ENCODE measurements around the gene TBC1D4.

The TBC1D4 gene

GRCh38 chr13:75485286-75486062 is 3.5 kb upstream of the TBC1D4 start:
- no peak for DNase-seq

GRCh38 chr13:75482820-75483079 is 781 bp upstream of the TBC1D4 start:
- DNase-seq: no peak

DNA sequence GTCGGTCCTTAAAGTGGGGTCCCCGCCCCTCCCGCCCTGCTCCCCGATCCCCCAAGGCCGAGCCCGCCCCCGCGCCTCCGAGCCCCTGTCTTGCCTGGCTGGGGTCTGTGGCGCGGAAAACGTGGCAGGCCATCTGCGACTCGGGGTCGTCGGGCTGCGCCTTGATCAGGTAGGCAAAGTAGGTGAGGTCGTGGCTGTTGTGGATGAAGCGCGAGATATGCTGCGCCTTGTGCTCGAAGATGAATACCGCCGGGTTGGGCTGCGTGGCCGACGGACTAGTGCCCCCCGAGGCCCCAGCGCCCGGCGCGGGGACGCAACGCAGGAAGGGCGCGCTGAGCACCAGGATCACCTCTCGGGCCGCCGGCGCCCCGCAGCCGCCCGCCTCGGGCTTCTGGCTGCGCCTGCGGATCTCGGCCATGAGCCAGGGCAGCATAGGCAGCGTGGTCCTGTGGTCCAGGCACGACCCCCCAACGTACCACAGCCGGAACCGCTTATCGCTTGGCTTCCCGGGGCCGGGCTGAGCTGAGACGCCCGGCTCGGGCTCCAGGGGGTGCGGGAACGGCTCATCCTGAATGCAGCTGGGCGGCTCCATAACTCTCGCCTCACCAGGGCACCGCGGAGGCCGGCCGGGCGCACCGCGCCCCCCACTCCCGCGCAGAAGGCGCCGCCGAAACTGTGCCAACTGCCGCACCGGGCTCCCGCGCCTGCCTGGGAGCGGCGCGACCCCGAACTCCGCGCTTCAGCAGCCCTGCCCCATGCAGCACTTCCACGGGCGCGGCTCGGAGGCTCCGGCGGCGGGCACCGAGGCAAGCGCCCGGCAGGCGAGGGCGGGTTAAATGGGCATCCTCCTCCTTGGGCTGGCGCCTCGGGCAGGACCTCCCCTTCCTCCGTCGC is 546 bp downstream of the TBC1D4 start:
- DNase-seq: peak; percentile 47

DNA sequence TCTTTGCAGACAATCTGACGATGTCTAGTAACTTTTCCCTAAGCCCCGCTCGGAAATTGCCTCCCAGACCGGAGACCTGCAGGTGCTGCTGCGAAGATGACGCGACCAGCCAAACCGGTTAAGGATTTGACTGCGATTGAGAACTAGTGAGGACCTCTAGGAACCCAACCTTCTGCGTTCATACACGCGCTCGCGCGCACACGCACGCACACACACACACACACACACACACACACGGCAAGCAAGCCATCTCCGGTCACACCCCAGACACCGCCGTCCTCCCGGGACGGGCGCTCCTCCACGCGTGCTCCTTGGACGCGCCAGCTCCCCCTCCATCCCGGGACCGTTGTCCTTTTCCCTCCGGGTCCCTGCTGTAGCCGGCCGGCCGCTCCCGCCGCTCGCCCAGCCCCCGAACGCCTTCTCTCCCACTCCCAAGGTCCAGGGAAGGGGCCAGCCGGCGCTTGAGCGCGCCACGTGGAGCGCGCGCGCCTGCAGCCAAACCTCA is 1.2 kb downstream of the TBC1D4 start:
- peak; percentile 47 for DNase-seq

- no peak for DNase-seq
Measured at GRCh38 chr13:75479102-75479740, 2.7 kb downstream of the TBC1D4 start.

GRCh38 chr13:75478659-75479058 is 3.3 kb downstream of the TBC1D4 start:
- no peak for DNase-seq

GRCh38 chr13:75474956-75475355 is 7.0 kb downstream of the TBC1D4 start:
- no peak for DNase-seq

DNA sequence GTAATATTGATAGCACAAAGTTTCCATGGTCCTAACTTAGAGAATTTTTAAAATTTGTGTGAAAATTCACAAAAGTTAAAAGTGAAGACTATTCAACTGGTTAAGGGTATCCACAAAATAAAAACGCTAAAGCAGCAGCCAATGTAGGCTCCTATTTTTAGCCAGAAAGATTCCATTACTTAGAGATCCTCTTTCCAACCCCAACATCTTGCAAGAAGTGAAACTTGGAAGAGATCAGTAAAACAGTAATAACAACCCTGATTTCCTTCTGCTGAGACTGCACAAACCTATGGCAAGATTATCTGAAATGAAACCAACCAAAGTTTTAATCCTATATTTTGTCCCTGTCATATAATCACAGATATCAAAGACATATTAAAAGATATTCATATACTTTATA is 8.5 kb downstream of the TBC1D4 start:
- no peak for DNase-seq

- DNase-seq: no peak
Measured at GRCh38 chr13:75470676-75471075, 11.3 kb downstream of the TBC1D4 start.

- DNase-seq: no peak
Measured at GRCh38 chr13:75469047-75469446, 12.9 kb downstream of the TBC1D4 start.

DNA sequence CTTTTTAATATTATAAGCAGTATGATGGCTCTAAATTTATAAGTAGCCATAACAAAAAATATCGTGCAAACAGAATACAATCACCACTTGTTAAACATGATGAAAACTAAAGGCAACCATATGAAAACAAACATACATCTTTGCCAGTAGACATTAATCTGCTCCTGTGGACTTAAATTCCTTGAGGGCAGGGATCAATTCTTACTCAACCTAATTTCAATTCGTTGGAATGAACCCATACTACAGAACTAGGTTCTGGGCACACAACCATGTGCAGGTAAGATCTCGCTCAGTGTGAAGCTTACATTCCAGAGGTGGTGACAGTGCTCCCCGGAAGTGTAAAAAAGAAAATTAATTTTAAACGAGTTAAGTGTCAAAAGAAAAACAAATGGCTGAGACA is 13.4 kb downstream of the TBC1D4 start:
- DNase-seq: no peak

DNA sequence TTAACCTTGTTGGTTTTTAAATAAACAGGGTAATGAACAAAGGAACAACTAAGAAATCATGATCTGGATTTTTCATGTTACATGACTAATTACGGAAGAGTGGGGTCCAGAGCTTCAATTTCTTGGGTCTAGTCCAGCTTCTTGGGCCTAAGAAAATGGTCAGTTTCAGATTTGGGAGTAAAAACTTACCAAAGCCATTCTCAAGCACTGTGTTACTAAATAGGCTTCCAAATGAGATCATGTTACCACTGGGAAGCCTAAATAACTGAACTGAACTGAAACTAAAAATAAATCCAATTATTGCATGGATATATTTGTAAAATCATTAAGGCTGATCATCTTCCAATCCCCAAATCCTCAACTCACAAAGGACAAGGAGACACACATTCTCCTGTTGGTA is 13.9 kb downstream of the TBC1D4 start:
- no peak for DNase-seq

GRCh38 chr13:75467040-75467728 is 14.8 kb downstream of the TBC1D4 start:
- DNase-seq: no peak

GRCh38 chr13:75465236-75465635 is 16.7 kb downstream of the TBC1D4 start:
- DNase-seq: no peak

GRCh38 chr13:75461314-75461713 is 20.7 kb downstream of the TBC1D4 start:
- DNase-seq: no peak

GRCh38 chr13:75460644-75461043 is 21.3 kb downstream of the TBC1D4 start:
- DNase-seq: no peak

DNA sequence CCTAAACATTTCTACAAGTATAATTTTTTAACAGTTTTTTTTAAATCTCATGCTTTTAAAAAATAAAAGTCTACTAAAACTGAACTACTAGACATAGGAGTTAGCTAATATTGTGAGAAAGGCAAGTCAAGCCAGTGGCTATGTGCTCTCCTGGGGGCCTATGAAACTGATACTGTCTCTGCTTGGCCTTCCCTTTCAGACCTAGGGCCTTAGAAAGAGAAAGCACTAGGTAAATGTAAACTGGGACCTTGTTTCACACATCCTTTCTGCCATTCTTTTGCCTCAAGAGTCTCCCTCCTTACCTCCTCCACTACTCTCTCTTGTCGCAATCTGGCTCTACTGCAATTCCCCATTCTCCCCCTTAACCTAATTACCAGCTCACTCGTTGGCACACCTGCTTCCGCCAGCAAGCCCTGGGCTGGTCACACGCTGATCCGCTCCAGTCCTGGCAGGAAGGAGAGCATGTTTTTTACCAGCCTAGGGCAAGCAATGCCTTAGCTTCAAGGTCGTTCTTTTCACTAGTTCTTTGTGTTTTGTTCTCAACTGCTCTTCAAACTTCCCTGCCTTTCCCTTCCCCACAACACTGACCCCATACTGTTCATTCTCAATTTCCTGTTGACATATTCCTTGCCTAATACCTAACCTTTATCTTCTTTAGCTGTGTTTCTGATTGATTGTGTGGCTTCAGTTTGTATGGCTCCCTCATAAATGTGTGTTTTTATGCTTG is 23.1 kb downstream of the TBC1D4 start:
- no peak for DNase-seq

DNA sequence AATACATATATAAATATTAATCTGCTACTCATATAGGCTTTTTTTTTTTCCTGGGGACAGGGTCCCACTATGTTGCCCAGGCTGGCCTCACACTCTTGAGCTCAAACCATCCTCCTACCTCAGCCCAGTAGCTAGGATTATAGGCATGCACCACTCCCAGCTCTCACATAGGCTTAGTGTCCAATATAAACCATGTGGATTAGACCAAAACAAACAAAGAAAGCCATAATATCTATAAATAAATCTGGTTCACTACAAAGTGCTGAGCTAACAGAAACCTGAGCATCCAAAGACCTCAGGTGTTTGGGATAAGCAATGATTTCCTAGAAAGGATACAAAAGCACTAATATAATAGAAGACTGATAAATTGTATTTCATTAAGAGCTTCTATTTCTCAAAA is 26.0 kb downstream of the TBC1D4 start:
- DNase-seq: no peak

DNA sequence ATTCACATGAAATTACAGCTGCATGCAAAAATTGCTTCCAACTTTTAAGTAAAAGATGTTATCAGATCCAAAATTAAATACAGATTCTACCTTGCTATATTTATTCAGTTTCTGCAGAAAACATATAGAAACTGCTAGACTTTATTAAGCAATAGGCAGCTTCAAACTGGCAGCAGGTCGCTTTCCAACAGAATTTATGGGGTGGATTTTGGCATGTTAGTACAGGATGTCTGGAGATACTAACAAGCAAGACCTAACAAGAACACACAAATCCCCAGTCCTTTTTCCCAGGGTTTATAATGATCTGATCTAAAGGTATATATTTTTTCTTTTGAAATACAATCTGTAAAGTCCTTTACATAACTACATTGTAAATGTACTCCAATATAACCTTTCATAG is 27.5 kb downstream of the TBC1D4 start:
- no peak for DNase-seq

- no peak for DNase-seq
Measured at GRCh38 chr13:75452564-75452963, 29.4 kb downstream of the TBC1D4 start.

GRCh38 chr13:75447493-75447892 is 34.5 kb downstream of the TBC1D4 start:
- no peak for DNase-seq

GRCh38 chr13:75446874-75447273 is 35.1 kb downstream of the TBC1D4 start:
- DNase-seq: no peak
